GM21576 (cell line): ENCODE measurements around the gene ATP6V0A4.
A peak's percentile ranks its signal among the peaks of the same experiment; 100 is the strongest.
"Not testable (repeated sequence)": the region's sequence is repeated elsewhere in the genome, so short reads cannot be mapped to it uniquely, and the experiment has no call there.

Source experiments
- ATAC-seq: cut with Tn5 transposase; IDR thresholded peaks from one replicate; pipeline ENCODE4 v1.9.1; 2021; ENCODE audit warnings: mild to moderate bottlenecking, moderate library complexity; ENCODE audit not compliant: unreplicated experiment

The ATP6V0A4 gene

GRCh38 chr7:138752518-138753149 is 45.4 kb downstream of the ATP6V0A4 start:
- ATAC-seq: peak; percentile 81

- ATAC-seq: no peak
Measured at GRCh38 chr7:138750901-138751464, 47.0 kb downstream of the ATP6V0A4 start.

GRCh38 chr7:138750473-138750872 is 47.5 kb downstream of the ATP6V0A4 start:
- ATAC-seq: no peak

- no peak for ATAC-seq
Measured at GRCh38 chr7:138749960-138750359, 48.0 kb downstream of the ATP6V0A4 start.

- ATAC-seq: no peak
Measured at GRCh38 chr7:138748666-138749065, 49.3 kb downstream of the ATP6V0A4 start.

- ATAC-seq: no peak
Measured at GRCh38 chr7:138746073-138746472, 51.9 kb downstream of the ATP6V0A4 start.

- no peak for ATAC-seq
Measured at GRCh38 chr7:138745189-138745588, 52.8 kb downstream of the ATP6V0A4 start.

GRCh38 chr7:138741453-138741735 is 56.6 kb downstream of the ATP6V0A4 start:
- ATAC-seq: no peak

- no peak for ATAC-seq
Measured at GRCh38 chr7:138739859-138740258, 58.1 kb downstream of the ATP6V0A4 start.

- ATAC-seq: peak; percentile 79
Measured at GRCh38 chr7:138738551-138739335, 59.3 kb downstream of the ATP6V0A4 start.

- no peak for ATAC-seq
Measured at GRCh38 chr7:138738114-138738513, 59.9 kb downstream of the ATP6V0A4 start.

GRCh38 chr7:138735399-138735798 is 62.6 kb downstream of the ATP6V0A4 start:
- no peak for ATAC-seq

GRCh38 chr7:138731733-138732132 is 66.3 kb downstream of the ATP6V0A4 start:
- ATAC-seq: not testable (repeated sequence)

- ATAC-seq: no peak
Measured at GRCh38 chr7:138729444-138729843, 68.6 kb downstream of the ATP6V0A4 start.

- no peak for ATAC-seq
Measured at GRCh38 chr7:138727336-138728099, 70.5 kb downstream of the ATP6V0A4 start.

- no peak for ATAC-seq
Measured at GRCh38 chr7:138726288-138726687, 71.7 kb downstream of the ATP6V0A4 start.

GRCh38 chr7:138720286-138720685 is 77.7 kb downstream of the ATP6V0A4 start:
- no peak for ATAC-seq

- no peak for ATAC-seq
Measured at GRCh38 chr7:138716889-138717288, 81.1 kb downstream of the ATP6V0A4 start.

GRCh38 chr7:138713191-138713590 is 84.8 kb downstream of the ATP6V0A4 start:
- no peak for ATAC-seq

GRCh38 chr7:138712652-138713051 is 85.3 kb downstream of the ATP6V0A4 start:
- no peak for ATAC-seq

- no peak for ATAC-seq
Measured at GRCh38 chr7:138710536-138711385, 87.2 kb downstream of the ATP6V0A4 start.
